Muscle layer of colon (tissue), 2 donors: ENCODE results near the gene PSPH.

Experiments
- H3K27ac ChIP-seq: one replicate; pipeline ENCODE4 v1.7.0; 2013; ENCODE audit warnings: low read depth, mild to moderate bottlenecking, low read length, moderate library complexity
- H3K27me3 ChIP-seq, 2 donors: one replicate each; pipeline ENCODE4 v1.7.0; 2013; ENCODE audit warnings: low read length in 2 of 2, mild to moderate bottlenecking in 2 of 2; ENCODE audit not compliant: insufficient read depth in 2 of 2, control insufficient read depth in 1 of 2
- H3K36me3 ChIP-seq: one replicate; pipeline ENCODE4 v1.7.0; 2013; ENCODE audit warnings: mild to moderate bottlenecking, low read length; ENCODE audit not compliant: insufficient read depth
- H3K4me1 ChIP-seq: one replicate; pipeline ENCODE4 v1.7.0; 2013; ENCODE audit warnings: mild to moderate bottlenecking, low read length; ENCODE audit not compliant: insufficient read depth
- H3K4me3 ChIP-seq, 2 donors: one replicate each; pipeline ENCODE4 v1.7.0; 2013; ENCODE audit warnings: low read length in 2 of 2, low read depth in 1 of 2, mild to moderate bottlenecking in 1 of 2, moderate library complexity in 1 of 2
- H3K9ac ChIP-seq: one replicate; pipeline ENCODE4 v1.7.0; 2013; ENCODE audit warnings: low read length
- H3K9me3 ChIP-seq: one replicate; pipeline ENCODE4 v1.7.0; 2013; ENCODE audit warnings: mild to moderate bottlenecking, low read length
- donor health status: abdominal sarcoma.
- donor health status: Adenocarcinoma of cecum.

The PSPH gene

DNA sequence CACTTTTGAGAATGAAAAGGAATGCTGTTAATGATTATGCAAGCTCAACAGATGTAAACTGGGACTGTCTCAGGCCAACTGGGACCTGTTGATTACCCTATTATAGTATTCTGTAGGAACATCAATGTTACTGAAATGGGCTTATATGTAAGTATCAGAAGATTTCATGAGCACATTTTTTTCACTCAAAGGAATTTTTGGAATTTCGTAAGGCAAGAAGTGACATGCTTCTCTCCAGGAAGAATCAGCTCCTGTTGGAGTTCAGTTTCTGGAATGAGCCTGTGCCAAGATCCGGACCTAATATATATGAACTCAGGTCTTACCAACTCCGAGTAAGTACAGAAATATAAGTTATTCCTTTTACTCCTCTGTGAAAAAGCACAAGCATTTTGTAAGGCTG is 67.7 kb downstream of the PSPH start:
- no peak overlapping the region for H3K27ac ChIP-seq
- H3K4me1 ChIP-seq: no peaks in the 10 kb centered on the region
- no peak overlapping the region for H3K4me3 ChIP-seq
- H3K27me3 ChIP-seq: no peaks in the 10 kb centered on the region
- no peaks in the 10 kb centered on the region for H3K9me3 ChIP-seq
- H3K9ac ChIP-seq: no peak overlapping the region
- peaks cover 74% of the 10 kb centered on the region for H3K36me3 ChIP-seq

DNA sequence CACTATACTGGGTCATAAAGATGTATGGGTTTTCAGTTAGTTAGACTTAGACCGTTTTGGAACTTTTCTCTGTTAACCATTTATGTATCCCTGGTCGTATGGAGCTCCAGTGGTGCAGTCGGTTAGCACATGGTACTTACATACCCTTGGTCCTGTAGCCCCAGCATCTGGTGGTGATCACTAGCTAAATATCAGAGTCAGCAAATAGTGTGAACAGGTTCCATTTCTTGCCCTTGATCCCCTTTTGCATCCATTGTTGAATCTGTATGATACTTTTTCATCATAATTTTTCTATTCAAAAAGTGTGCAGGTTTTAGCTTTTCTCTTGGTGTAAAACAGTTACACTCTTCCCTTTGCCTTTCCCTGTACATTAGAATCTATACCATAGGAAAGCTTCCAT is 71.0 kb downstream of the PSPH start:
- Histone ChIP-seq H3K9me3 (no peaks in the 10 kb centered on the region), H3K27me3 (no peaks in the 10 kb centered on the region), H3K36me3 (peaks cover 63% of the 10 kb centered on the region), H3K27ac (no peak overlapping the region), H3K4me1 (peaks cover 9% of the 10 kb centered on the region), H3K4me3 (no peak overlapping the region), H3K9ac (no peak overlapping the region)

DNA sequence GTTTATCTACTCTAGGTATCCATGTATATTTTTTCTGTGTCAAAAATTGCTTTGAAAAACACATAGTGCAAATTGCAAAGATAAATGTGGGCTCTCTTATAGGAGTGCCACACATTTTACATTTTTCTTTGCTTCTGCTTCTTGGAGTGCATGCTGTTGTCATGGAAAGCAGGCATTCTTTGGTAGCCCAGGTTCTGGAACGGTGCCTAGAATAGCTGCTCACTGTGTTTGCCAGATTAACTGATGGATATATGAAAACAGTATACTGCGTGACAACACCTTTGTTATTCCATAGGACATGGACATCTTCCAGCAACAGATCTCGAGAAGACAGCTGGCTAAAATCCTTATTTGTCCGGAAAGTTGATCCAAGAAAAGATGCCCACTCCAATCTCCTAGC is 73.4 kb downstream of the PSPH start:
- H3K27me3 ChIP-seq: no peaks in the 10 kb centered on the region
- H3K9ac ChIP-seq: no peak overlapping the region
- no peaks in the 10 kb centered on the region for H3K9me3 ChIP-seq
- no peak overlapping the region for H3K27ac ChIP-seq
- no peak overlapping the region for H3K4me3 ChIP-seq
- H3K4me1 ChIP-seq: peaks cover 9% of the 10 kb centered on the region
- H3K36me3 ChIP-seq: peaks cover 41% of the 10 kb centered on the region

DNA sequence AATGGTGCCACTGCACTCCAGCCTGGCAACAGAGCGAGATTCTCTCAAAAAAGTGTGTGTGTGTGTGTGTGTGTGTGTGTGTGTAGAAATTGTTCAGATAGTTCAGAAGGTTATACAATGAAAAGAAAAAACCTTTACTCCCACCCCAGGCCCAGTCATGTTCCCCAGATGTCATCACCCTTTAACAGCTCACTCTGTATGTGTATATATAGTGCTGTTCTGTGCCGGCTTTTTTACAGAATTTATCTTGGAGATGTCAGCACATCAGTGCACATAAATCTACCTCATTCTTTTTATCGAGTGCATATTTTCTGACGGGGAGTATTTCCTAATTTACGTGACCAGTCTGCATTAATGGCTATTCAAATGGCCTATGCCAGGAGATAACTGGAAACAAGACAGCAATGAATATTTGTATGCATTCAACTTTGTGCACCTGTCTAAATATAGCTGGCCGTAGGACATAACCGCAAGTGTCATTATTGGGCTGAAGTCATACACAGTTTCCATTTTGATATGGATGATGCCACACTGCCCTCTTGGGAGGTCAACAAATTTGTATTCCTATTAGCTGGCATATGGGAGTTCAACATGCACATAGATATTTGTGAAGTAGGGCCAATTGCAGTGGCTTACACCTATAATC is 75.1 kb downstream of the PSPH start:
- Histone ChIP-seq H3K4me1 (peaks cover 9% of the 10 kb centered on the region), H3K36me3 (peaks cover 28% of the 10 kb centered on the region), H3K9ac (no peak overlapping the region), H3K9me3 (no peaks in the 10 kb centered on the region), H3K27me3 (no peaks in the 10 kb centered on the region), H3K4me3 (no peak overlapping the region), H3K27ac (no peak overlapping the region)

DNA sequence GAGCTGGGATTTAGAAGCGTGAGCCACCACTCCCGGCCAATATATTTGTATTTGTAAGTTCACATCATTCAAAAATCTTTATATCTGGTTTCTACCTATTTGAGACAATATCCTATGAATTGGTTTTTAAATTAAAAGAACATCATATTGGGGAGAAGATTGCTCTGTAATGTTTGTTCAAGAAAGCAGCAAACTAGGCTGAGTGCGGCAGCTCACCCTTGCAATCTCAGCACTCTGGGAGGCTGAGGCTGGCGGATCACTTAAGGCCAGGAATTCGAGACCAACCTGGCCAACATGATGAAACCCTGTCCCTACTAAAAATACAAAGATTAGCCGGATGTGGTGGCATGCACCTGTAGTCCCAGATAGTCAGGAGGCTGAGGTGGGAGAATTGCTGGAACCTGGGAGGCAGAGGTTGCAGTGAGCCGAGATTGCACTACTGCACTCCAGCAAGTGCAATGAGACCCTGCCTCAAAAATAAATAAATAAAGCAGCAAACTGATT is 77.4 kb downstream of the PSPH start:
- Histone ChIP-seq H3K9me3 (no peaks in the 10 kb centered on the region), H3K27me3 (no peaks in the 10 kb centered on the region), H3K4me1 (peaks cover 9% of the 10 kb centered on the region), H3K9ac (no peak overlapping the region), H3K27ac (no peak overlapping the region), H3K4me3 (no peak overlapping the region), H3K36me3 (peaks cover 10% of the 10 kb centered on the region)

DNA sequence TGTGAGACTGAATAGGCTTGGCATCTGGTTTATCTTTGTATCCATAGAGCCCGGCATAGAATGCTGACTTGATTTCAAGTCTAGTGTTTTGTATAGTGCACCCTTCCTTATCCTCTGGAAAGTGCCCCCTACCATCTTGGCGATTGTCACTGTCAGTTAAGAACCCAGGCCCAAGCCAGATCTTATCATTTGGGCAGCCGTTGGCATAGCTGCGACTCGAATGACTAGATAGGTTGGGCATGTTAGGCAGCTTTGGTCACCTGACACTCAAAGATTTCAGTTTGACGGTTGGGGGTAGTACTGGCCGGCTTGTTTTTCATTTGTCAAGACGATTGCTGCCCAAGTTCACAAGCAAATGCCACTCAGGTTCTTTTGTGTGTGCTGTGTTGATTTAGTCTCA is 80.3 kb downstream of the PSPH start:
- H3K9ac ChIP-seq: no peak overlapping the region
- peaks cover 10% of the 10 kb centered on the region for H3K4me1 ChIP-seq
- H3K4me3 ChIP-seq: no peak overlapping the region

DNA sequence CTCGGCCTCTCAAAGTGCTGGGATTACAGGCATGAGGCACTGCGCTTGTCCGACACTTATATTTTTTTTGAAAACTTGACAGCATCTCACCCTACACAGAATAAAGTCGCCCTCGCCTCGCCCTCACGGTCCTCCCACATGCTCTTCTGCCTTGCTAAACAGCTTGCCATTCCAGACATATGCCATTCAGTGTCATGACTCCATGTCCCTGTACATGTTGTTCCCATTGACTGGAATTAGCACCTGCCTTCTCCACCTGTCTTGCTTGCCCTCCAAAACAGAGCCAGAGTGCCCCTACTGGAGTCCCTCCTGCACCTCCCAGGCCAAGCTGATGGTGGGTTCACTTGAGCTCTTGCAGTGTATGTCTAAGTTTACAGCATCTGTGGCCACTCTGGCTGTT is 80.7 kb downstream of the PSPH start:
- Histone ChIP-seq H3K27me3 (no peaks in the 10 kb centered on the region), H3K27ac (no peak overlapping the region), H3K9me3 (no peaks in the 10 kb centered on the region), H3K4me3 (no peak overlapping the region), H3K4me1 (peaks cover 14% of the 10 kb centered on the region), H3K36me3 (peaks cover 4% of the 10 kb centered on the region), H3K9ac (no peak overlapping the region)

More for the DNA sequence above, 80.3 kb downstream of the PSPH start:
- H3K27ac ChIP-seq: no peak overlapping the region
- H3K27me3 ChIP-seq: no peaks in the 10 kb centered on the region
- H3K9me3 ChIP-seq: no peaks in the 10 kb centered on the region
- peaks cover 4% of the 10 kb centered on the region for H3K36me3 ChIP-seq

DNA sequence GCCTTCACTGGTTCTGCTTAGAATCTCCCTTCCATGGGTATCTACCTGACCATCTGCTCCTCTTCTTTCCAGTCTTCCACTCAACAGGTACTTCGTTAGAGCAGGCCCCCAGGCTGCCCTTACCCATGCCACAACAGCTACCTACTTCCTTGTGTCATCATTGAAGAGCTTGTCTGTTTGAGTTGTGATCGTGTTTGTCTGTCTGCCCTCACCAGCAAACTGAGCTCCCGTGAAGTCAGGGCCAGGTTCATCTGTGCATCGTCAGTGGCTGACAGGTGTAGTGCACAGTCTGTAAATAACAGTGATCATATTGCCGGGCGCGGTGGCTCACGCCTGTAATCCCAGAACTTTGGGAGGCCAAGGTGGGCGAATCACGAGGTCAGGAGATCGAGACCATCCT is 81.9 kb downstream of the PSPH start:
- Histone ChIP-seq H3K9me3 (no peaks in the 10 kb centered on the region), H3K27ac (no peak overlapping the region), H3K9ac (no peak overlapping the region), H3K36me3 (peaks cover 4% of the 10 kb centered on the region), H3K4me1 (peaks cover 15% of the 10 kb centered on the region), H3K4me3 (no peak overlapping the region), H3K27me3 (no peaks in the 10 kb centered on the region)

DNA sequence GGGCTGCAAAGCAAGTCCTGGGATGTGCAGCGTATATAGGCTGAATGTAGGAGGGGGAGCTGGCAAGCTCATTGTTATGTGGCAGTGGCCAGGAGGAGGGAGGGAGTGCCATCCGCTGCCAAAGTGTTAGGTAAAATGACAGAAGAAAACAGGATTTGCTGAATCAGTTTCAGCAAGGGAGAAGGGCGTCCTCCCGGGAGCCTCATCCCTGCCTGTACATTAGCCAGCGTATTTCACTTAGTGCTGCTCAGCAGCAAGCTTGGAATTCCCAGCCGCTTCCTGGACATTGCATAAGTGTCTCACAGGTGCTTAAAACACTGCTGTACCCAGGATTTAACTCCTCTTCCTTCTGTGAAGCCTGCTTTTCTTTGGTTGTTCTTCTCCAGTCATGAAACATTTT is 84.4 kb downstream of the PSPH start:
- peaks cover 26% of the 10 kb centered on the region for H3K4me1 ChIP-seq
- peaks cover 4% of the 10 kb centered on the region for H3K36me3 ChIP-seq
- no peaks in the 10 kb centered on the region for H3K27me3 ChIP-seq
- H3K9ac ChIP-seq: no peak overlapping the region
- no peak overlapping the region for H3K4me3 ChIP-seq
- no peak overlapping the region for H3K27ac ChIP-seq
- no peaks in the 10 kb centered on the region for H3K9me3 ChIP-seq

DNA sequence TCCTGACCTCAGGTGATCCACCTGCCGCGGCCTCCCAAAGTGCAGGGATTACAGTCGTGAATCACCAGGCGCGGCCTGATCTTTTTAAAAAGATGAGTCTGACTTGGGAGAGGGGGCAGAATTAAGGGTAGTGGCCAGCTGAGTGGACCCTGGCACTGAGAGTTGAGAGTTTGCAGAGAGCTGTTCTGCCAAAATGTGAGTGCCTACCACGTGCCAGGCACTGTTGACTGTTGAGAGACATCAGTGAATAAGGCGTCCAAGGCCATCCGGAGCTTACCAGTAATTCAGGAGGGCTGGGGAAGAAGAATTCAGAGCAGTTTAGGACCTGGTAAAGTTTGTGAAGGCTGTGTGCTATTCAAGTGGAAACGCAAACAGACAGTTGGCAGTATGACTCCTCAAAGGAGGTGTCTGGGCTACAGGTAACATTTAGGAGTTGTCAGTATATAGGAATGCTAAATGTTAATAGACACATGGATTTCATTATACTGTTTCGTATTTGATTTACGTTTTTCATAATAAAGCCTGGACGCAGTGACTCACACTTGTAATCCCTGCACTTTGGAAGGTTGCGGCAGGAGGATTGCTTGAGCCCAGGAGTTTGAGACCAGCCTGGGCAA is 85.3 kb downstream of the PSPH start:
- H3K27me3 ChIP-seq: no peaks in the 10 kb centered on the region
- H3K9me3 ChIP-seq: no peaks in the 10 kb centered on the region
- H3K4me3 ChIP-seq: peak overlapping the region in 1 of 2 donors; percentile 57
- H3K9ac ChIP-seq: peak overlapping the region; percentile 18
- H3K4me1 ChIP-seq: peaks cover 26% of the 10 kb centered on the region
- peak overlapping the region; percentile 40 for H3K27ac ChIP-seq
- H3K36me3 ChIP-seq: peaks cover 4% of the 10 kb centered on the region

DNA sequence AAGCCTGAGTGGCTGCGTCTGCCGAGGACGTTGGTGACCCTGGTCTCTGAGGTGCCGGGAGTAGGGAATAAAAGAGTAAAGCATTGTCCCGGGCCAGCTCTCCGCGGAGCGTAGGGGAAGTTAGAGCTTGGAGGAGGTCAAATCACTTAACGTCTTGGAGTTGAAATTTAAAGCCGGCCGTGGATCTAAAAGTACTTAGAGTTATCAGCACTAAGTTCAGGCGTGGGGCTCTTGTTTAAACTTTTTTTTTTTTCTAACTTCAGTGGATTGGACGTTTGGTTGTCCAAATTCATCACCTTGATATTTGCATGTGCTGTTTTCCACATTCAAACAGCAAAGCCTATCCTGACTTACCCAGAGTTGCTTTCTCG is 86.2 kb downstream of the PSPH start:
- peaks cover 26% of the 10 kb centered on the region for H3K4me1 ChIP-seq
- peak overlapping the region; percentile 57 to 64 for H3K4me3 ChIP-seq
- no peaks in the 10 kb centered on the region for H3K36me3 ChIP-seq
- H3K9ac ChIP-seq: peak overlapping the region; percentile 18
- no peaks in the 10 kb centered on the region for H3K9me3 ChIP-seq
- no peaks in the 10 kb centered on the region for H3K27me3 ChIP-seq
- peak overlapping the region; percentile 98 for H3K27ac ChIP-seq
